Dendritic cell treated with granulocyte-macrophage colony-stimulating factor and Interleukin-4, amounts not matched to agents 40 ng/mL and 50 ng/mL, for 4 days (primary cell): ENCODE results near the gene KRT14.
"Not testable (repeated sequence)": the region's sequence is repeated elsewhere in the genome, so short reads cannot be mapped to it uniquely, and the experiment has no call there.

Source experiments
- H3K27ac Mint-ChIP-seq: one replicate; pipeline ENCODE4 v1.8.0; 2022; ENCODE audit warnings: mild to moderate bottlenecking, mixed read lengths
- H3K27me3 Mint-ChIP-seq: one replicate; pipeline ENCODE4 v1.8.0; 2022; ENCODE audit warnings: mild to moderate bottlenecking, mixed read lengths
- H3K36me3 Mint-ChIP-seq: one replicate; pipeline ENCODE4 v1.8.0; 2022; ENCODE audit warnings: low read depth, mixed read lengths
- H3K4me1 Mint-ChIP-seq: one replicate; pipeline ENCODE4 v1.8.0; 2022; ENCODE audit warnings: low read depth, mixed read lengths
- H3K4me3 Mint-ChIP-seq: one replicate; pipeline ENCODE4 v1.8.0; 2022; ENCODE audit warnings: mild to moderate bottlenecking, moderate library complexity, mixed read lengths
- H3K9me3 Mint-ChIP-seq: one replicate; pipeline ENCODE4 v1.8.0; 2022; ENCODE audit warnings: mixed read lengths
- intact Hi-C: fragments of 100-400 bp; cut with micrococcal nuclease; formaldehyde crosslinking; loops from one replicate; pipeline ENCODE4 v1.15.0; 2022

The KRT14 gene

DNA sequence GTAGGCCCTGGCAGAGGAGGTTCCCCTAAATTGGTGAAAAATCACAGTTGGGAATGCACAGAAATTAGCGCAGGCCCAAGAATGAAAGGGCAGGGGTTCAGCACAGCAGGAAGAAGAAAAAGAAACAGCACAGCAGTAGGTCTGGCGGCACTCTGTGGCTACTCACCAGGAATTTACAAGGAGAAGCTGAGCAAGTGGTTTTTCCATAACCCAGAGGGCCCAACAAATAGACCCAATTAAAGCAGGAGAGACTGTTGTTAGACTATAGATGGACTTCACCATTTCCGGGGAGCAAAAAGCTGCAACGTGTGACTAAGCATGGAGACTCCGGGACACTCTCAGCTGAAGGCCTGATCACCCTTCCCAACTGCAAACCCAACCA lies 40.2 kb upstream of the KRT14 start:
- intact Hi-C loops, H3K36me3 Mint-ChIP-seq, H3K4me3 Mint-ChIP-seq, H3K9me3 Mint-ChIP-seq: not testable (repeated sequence)
- Mint-ChIP-seq H3K4me1 (peaks cover 59% of the 10 kb centered on the region), H3K27me3 (peaks cover 36% of the 10 kb centered on the region), H3K27ac (peak overlapping the region; percentile 6)

DNA sequence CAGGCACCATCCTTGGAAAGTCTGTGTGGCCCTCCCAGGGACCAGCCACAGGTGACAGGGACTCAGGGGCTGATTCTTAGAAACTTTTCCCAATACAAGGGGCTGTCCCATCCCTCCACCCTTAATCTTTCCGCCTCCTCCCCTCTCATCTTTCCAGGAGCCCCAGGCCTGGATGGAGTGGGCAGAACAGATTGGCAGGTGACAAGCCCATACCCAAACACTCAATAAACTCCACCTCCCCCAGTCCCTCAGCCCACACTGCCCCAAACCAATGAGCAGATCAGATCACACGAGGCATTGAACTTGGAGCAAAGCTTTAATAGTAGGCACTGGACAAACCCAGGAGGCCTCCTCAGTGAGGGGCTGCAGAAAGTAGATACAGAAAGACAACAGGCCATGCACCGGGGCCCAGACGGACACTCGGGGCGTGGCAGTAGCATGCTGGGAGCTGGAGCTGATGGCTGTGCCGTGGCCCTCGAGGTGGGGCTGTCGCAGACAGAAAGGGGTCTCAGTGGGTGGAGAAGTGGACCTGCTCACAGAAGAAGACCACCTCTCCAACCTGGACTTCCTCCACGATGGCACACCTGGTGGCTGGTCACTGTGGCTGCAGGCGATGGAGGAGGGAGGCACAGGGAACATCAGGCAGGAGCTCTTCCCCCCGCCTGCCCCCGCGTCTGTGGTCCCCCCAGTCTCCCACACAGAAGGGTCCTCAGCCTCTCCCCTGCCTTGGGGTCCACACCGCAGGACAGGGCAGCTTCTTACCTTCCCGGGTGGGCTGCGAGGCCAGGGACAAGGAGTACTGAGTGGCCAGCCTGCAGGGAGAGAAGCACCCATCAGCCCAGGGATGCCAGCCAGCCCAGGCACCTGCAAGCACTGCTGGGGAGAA lies 39.6 kb upstream of the KRT14 start:
- H3K27ac Mint-ChIP-seq, result peak overlapping the region; percentile 71
- peaks cover 36% of the 10 kb centered on the region for H3K27me3 Mint-ChIP-seq
- peaks cover 58% of the 10 kb centered on the region for H3K4me1 Mint-ChIP-seq
- intact Hi-C loops, H3K36me3 Mint-ChIP-seq, H3K4me3 Mint-ChIP-seq, H3K9me3 Mint-ChIP-seq: not testable (repeated sequence)

DNA sequence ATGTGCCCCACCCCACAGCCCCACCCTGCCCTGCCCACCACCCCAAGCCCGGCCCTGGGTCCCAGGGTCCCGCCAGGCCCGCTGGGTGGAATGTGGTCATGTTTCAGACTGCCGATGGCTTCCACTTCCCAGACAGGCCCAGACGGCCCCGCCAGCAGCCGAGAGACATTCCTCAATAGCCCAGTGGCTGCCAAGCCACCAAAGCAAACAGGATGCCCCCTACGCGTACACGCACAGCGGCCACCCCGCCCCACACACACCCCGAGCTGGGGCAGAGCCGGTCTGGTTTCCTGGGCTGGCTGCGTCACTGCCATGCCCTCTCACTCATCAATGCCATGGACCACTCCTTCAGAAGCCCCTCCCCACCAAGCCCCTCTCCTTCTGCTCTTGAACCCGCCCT lies 38.9 kb upstream of the KRT14 start:
- Mint-ChIP-seq H3K4me3 (no peak overlapping the region), H3K36me3 (no peaks in the 10 kb centered on the region), H3K4me1 (peaks cover 59% of the 10 kb centered on the region), H3K9me3 (no peaks in the 10 kb centered on the region), H3K27me3 (peaks cover 37% of the 10 kb centered on the region), H3K27ac (peak overlapping the region; percentile 71)
- intact Hi-C loops, result no loop called here

DNA sequence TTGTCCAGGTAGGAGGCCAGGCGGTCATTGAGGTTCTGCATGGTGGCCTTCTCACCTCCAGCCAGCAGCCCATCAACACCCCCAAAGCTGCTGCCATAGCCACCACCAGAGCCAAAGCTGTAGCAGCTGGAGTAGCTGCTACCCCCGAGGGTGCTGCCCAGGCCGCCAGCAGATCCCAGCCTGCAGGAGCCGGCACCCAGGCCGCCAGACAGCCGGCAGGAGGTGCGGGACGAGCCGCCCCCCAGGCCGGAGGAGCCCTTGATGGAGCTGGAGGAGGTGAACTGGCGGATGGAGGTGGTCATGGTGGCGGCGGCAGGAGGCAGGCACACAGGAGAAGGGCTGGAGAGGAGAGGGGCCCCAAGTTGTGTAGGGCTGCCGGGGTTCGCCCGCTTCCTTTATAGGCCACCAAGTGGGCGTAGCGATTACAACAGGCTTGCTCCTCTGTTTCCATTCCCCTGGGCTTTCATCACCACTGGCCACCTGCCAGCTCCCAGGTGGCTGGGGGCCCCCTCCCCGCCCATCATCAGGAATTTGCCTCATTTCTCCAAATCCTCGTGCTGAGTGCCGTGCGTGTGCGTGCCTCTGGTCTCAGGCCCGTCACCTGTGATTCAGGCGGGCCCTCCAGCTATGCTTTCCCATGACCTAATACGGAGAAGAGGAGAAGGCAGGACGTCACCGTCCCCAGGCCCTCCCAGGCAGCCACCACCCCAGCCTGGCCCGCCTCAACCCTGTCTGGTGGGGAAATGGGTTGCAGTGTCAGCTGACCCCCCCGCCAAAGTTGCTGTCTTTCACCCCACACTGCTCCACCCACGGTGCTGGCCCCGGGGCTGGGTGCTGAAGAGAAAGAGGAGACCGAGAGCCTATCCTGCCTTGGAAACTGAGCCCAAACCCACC lies 37.8 kb upstream of the KRT14 start, which contains the start of gene KRT17:
KRT17 (minus strand) TSS at position 368 of the 894 bp plus-strand sequence; CDS start at position 302, 66 bp downstream.
- H3K27me3 Mint-ChIP-seq, result peaks cover 47% of the 10 kb centered on the region
- no peak within 1 kb of the TSS for H3K4me3 Mint-ChIP-seq
- H3K36me3 Mint-ChIP-seq, result no peaks in the 10 kb centered on the region
- H3K9me3 Mint-ChIP-seq, result no peaks in the 10 kb centered on the region
- H3K27ac Mint-ChIP-seq, result peak within 1 kb of the TSS; percentile 60
- peaks cover 55% of the 10 kb centered on the region for H3K4me1 Mint-ChIP-seq
- intact Hi-C loops, result no loop called here

DNA sequence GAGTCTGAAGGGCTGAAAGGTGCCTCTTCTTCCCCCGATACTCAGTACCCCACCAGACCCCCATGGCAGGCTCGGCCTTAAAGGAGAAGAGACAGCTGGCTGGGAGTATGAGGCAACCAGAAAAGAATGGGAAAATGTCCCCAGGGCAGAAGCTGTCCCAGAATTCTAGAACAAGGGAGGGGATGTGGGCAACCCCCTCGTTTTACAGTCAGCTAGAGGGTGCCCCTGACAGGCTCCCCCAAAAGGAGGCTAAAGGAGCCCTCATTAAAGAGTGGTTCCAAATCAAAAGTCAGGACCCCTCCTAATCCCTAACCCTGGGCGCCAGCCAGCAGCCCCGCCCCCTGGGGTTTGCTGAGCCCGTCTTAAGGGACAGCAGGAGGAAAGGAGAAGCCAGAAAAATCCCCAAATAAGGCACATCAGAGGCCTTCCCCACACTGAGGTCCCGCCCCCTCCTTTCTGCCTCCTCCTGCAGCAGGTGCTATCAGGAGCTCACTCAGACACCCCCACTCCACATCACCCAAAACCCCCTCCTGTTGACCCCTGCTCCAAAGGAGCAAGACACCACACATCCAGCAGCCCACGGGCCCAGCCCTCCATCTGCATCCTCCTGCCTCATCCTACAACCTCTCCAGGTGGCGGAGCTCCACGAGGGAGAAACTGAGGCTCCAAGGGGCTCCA lies 36.6 kb upstream of the KRT14 start:
- H3K4me3 Mint-ChIP-seq, intact Hi-C loops, H3K36me3 Mint-ChIP-seq, H3K9me3 Mint-ChIP-seq: not testable (repeated sequence)
- H3K27ac Mint-ChIP-seq, result peak overlapping the region; percentile 28
- peaks cover 52% of the 10 kb centered on the region for H3K4me1 Mint-ChIP-seq
- peaks cover 53% of the 10 kb centered on the region for H3K27me3 Mint-ChIP-seq

DNA sequence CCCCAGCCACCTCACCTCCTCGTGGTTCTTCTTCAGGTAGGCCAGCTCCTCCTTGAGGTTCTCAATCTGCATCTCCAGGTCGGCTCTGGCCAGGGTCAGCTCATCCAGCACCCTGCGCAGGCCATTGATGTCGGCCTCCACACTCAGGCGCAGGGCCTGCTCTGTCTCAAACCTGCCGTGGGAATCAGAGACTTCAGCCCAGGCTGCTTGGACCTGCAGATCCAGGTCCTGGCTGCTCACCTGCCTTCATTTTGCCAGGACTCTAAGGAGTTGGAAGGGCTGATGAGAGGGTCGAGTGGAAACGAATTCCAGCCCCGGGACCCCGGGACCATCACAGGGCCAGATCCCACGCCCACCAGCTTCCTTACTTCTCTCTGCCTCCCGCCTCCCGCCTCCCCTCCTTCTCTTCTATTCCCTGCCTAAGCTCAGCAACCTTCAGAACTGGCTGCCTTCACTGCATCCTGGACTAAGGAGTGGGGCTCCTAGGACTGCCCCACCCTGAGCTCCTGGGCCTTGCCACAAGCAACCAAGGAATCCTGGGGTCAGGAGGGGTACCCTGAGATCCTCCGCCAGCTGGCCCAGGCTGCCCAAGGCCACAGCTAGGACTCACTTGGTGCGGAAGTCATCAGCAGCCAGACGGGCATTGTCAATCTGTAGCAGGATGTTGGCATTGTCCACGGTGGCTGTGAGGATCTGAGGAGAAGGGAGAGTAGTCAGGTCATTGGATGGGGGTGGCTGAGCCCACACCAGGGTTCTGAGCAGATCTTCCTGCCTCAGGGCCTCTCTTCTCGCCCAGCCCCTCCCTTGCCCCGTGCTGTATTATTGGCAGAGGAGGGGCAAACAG lies 35.9 kb upstream of the KRT14 start:
- peak overlapping the region; percentile 38 for H3K27ac Mint-ChIP-seq
- H3K9me3 Mint-ChIP-seq, H3K4me3 Mint-ChIP-seq, H3K36me3 Mint-ChIP-seq, intact Hi-C loops: not testable (repeated sequence)
- peaks cover 54% of the 10 kb centered on the region for H3K27me3 Mint-ChIP-seq
- peaks cover 51% of the 10 kb centered on the region for H3K4me1 Mint-ChIP-seq

DNA sequence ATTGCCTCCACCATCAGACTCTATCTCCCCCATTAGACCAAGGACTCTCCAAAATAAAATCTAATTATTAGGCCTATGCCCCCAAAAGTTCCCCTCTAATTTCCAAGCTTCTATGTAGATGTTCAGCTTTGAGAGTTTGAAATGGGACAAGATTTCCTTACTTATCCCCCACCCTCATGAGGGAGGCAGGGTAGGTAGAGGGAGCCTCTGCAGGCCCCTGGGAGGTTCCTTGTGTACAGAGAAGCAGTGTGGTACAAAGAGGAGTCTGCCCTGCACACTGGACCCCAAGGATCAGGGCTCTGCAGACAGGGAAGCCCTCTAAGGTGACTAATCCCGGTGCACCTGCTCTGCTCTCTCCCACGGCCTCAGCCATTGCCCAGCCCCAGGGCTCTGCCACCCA lies 35.2 kb upstream of the KRT14 start:
- Mint-ChIP-seq H3K4me1 (peaks cover 44% of the 10 kb centered on the region), H3K27ac (peak overlapping the region; percentile 38), H3K36me3 (no peaks in the 10 kb centered on the region), H3K9me3 (no peaks in the 10 kb centered on the region), H3K27me3 (peaks cover 52% of the 10 kb centered on the region), H3K4me3 (no peak overlapping the region)
- intact Hi-C loops, result no loop called here

DNA sequence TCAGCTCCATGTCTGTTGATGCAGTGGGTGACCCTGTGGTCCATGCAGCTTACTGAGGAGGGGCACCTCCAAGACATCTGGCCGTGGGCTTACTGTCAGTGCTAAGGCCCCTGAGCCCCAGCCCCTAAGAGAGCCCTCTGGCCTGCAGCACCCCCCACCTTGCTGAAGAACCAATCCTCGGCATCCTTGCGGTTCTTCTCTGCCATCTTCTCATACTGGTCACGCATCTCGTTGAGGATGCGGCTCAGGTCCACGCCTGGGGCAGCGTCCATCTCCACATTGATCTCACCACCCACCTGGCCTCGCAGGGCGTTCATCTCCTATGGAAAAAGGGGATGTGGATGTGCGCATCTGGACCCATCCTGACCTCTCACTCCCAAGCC lies 34.7 kb upstream of the KRT14 start:
- H3K4me1 Mint-ChIP-seq, result peaks cover 41% of the 10 kb centered on the region
- H3K9me3 Mint-ChIP-seq, H3K27ac Mint-ChIP-seq, intact Hi-C loops, H3K4me3 Mint-ChIP-seq, H3K36me3 Mint-ChIP-seq: not testable (repeated sequence)
- peaks cover 53% of the 10 kb centered on the region for H3K27me3 Mint-ChIP-seq

DNA sequence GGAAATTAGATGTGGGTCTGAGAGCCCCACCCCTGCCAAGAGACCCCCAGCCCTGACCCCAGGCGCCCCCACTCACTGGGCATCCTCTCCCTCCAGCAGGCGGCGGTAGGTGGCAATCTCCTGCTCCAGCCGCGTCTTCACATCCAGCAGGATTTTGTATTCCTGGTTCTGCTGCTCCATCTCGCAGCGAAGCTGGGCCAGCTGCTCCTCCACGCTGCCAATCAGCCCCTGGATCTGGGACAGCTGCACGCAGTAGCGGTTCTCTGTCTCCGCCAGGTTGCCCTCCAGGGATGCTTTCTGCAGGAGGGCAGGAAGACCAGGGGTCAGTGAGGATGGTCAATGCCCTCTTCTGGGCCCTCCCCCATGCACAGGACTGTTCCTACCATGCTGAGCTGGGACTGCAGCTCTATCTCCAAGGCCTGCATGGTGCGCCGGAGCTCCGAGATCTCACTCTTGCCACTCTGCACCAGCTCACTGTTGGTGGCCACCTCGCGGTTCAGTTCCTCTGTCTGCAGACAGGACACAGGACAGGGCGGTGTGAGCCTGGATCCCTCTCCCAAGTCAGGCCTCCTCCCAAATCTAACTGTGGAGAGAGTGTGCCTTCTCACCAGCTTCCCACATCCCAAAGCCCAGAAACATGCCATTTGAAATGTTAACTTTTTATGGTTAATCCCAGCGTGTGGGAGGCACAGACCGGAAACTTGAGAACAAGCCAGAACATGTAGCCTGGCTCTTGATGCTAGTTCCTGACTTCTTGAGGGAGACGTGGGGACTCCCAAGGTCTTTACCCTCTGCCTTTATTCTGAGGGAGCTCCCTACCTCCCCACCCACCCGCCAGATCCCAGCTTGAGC lies 34.1 kb upstream of the KRT14 start:
- Mint-ChIP-seq H3K36me3 (no peaks in the 10 kb centered on the region), H3K9me3 (no peaks in the 10 kb centered on the region), H3K27ac (no peak overlapping the region), H3K4me3 (no peak overlapping the region), H3K27me3 (peaks cover 52% of the 10 kb centered on the region), H3K4me1 (peaks cover 37% of the 10 kb centered on the region)
- intact Hi-C loops, result no loop called here

DNA sequence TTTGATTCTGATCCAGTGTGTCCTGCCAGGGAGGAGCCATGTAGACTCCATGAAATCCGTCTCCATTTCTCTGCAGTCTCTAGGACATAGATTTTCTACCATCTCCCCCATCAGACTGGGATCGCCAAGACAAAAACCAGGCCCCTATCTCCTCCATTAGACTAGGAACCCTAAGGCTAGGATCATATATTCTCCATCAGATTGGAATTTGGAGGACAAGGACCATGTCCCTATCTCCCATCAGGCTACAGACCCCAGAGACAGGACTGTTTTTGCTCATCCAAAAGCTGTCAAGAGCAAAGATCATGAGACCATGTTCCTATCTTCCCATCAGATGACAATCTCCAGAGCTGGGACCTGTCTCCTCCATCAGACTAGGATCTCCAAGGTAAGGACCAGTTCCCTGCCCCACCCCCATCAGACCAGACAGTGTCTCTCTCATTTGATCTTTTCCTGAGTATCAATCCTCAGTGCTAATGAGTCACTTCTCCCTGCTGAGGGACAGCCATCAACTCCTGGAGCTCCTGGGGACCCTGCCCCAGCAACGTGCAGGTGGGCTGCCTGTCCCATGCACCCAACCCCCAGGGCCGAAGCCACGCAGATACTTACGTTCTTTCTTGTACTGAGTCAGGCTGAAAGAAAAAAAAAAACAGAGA lies 33.4 kb upstream of the KRT14 start:
- H3K27ac Mint-ChIP-seq, H3K36me3 Mint-ChIP-seq, H3K4me3 Mint-ChIP-seq, H3K9me3 Mint-ChIP-seq, intact Hi-C loops: not testable (repeated sequence)
- Mint-ChIP-seq H3K4me1 (peaks cover 40% of the 10 kb centered on the region), H3K27me3 (peaks cover 54% of the 10 kb centered on the region)

DNA sequence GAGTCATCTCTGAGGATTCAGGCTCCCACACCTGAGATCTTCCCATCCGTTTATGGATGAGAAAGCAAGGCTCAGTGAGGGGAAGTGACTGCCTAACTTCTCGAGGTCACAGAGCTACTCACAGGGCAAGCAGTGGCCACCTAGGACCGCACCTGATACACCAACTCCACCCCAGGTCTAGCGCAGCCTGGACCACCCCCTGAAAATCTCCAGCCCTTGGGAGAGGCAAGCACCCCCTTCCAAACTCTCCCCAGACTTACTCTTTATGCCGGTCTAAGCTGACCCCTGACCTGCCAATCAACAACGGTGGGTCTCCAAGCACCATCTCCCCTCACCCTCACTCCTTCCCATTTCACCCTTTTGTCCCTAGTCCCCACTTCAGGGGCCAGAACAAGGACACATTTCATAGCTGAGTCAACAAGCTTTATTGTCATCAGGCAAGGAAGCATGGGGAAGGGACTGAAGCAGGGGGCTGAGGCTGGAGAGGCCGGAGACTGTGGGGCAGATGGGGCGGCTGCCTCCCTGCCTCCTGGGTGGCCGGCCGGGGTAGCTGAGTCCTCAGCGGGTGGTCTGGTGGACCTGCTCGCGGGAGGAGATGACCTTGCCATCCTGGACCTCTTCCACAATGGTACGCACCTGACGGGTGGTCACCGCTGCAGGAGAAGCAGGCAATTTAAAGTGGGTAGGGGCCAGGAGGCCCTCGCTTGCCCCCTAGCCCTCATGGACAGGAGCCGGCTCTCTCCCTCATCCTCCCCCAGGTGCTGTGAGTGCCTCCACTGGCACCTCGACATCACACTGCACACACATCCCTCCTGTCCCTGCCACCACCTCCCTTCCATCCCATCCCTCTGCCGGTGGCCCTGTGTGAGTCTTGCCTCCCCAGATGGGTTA lies 32.6 kb upstream of the KRT14 start:
- Mint-ChIP-seq H3K9me3 (no peaks in the 10 kb centered on the region), H3K36me3 (no peaks in the 10 kb centered on the region), H3K27ac (no peak overlapping the region), H3K4me1 (peaks cover 38% of the 10 kb centered on the region), H3K27me3 (peaks cover 50% of the 10 kb centered on the region), H3K4me3 (no peak overlapping the region)
- intact Hi-C loops, result no loop called here
